Osteoblast (primary cell): ENCODE measurements around the gene MYH11. TPM values are rescaled to one million over a fixed set of nuclear protein-coding genes. Genes with fewer than 3 reads are reported as not detected.
"Not testable (repeated sequence)": the region's sequence is repeated elsewhere in the genome, so short reads cannot be mapped to it uniquely, and the experiment has no call there.

Experiments
- DNase-seq: peaks from one replicate; pipeline ENCODE4 v3.0.0; 2011; ENCODE audit warnings: low spot score, mixed read lengths; ENCODE audit not compliant: insufficient read length; ENCODE audit errors: missing footprints
- H2AFZ ChIP-seq: 2 replicates; pipeline ENCODE4 v1.6.0; 2011; ENCODE audit warnings: mild to moderate bottlenecking, low read length
- H3K27ac ChIP-seq: 2 replicates; pipeline ENCODE4 v1.5.1; 2011; ENCODE audit warnings: mild to moderate bottlenecking, low read depth, low read length, moderate library complexity
- H3K27me3 ChIP-seq: 2 replicates; pipeline ENCODE4 v1.6.0; 2012; ENCODE audit warnings: mild to moderate bottlenecking, control low read depth, inconsistent platforms, low read length, moderate library complexity; ENCODE audit not compliant: insufficient read depth
- H3K36me3 ChIP-seq: 2 replicates; pipeline ENCODE4 v1.5.1; 2011; ENCODE audit warnings: mild to moderate bottlenecking, low read length, control low read depth, moderate library complexity; ENCODE audit not compliant: insufficient read depth
- H3K4me1 ChIP-seq: 2 replicates; pipeline ENCODE4 v1.5.1; 2011; ENCODE audit warnings: mild to moderate bottlenecking, low read length, control low read depth, moderate library complexity; ENCODE audit not compliant: insufficient read depth
- H3K4me2 ChIP-seq: 2 replicates; pipeline ENCODE4 v1.6.0; 2011; ENCODE audit warnings: mild to moderate bottlenecking, low read length; ENCODE audit not compliant: insufficient read depth
- H3K4me3 ChIP-seq: fragments of 200-600 bp; sonication (generic); 3 replicates; pipeline ENCODE4 v1.5.1; 2012; ENCODE audit warnings: mild to moderate bottlenecking, low read length, inconsistent platforms; ENCODE audit not compliant: insufficient read depth
- H3K79me2 ChIP-seq: 2 replicates; pipeline ENCODE4 v1.6.0; 2012; ENCODE audit warnings: mild to moderate bottlenecking, low read length, control low read depth, inconsistent platforms; ENCODE audit not compliant: insufficient read depth
- H3K9me3 ChIP-seq: 2 replicates; pipeline ENCODE4 v1.5.1; 2011; ENCODE audit warnings: low read depth, low read length, control low read depth
- H4K20me1 ChIP-seq: 2 replicates; pipeline ENCODE4 v1.6.0; 2012; ENCODE audit warnings: mild to moderate bottlenecking, low read length, control low read depth; ENCODE audit not compliant: insufficient read depth
- total RNA-seq: library from RNA; depleted of rRNA; stranded (reverse); fragments of >200 nt; gene quantifications from 2 replicates; pipeline ENCODE4 v1.2.3, GENCODE V29; 2012
- TF ChIP-seq, protein P1 (sequence below): IDR thresholded peaks from 2 replicates; pipeline ENCODE4 v1.5.1; 2011; ENCODE audit warnings: mild to moderate bottlenecking, low read depth, low read length, moderate library complexity; ENCODE audit errors: extremely low read depth

The MYH11 gene
- total RNA-seq, 1 donor: under 0.01 TPM

DNA sequence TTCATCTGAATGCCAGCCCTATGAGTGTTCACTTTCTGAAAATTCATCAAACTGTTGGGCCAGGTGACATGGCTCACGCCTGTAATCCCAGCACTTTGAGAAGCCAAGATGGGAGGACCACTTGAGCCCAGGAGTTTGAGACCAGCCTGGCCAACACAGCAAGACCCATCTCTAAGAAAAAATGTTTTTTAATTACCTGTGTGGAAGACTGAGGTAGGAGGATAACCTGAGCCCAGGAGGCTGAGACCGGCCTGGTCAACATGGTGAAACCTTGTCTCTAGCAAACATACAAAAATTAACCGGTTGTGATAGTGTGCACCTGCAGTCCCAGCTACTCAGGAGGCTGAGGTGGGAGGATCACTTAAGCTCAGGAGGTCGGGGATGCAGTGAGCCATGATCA is 10.3 kb downstream of the MYH11 start:
- Histone ChIP-seq H3K27ac (no peak overlapping the region), H3K4me2 (no peak overlapping the region), H3K4me1 (no peaks in the 10 kb centered on the region), H3K27me3 (peaks cover 26% of the 10 kb centered on the region), H2AFZ (no peak overlapping the region), H3K9me3 (no peaks in the 10 kb centered on the region), H3K79me2 (no peaks in the 10 kb centered on the region), H4K20me1 (no peaks in the 10 kb centered on the region), H3K4me3 (no peak overlapping the region), H3K36me3 (no peaks in the 10 kb centered on the region)
- DNase-seq: no peak
- TF ChIP-seq, protein P1, sequence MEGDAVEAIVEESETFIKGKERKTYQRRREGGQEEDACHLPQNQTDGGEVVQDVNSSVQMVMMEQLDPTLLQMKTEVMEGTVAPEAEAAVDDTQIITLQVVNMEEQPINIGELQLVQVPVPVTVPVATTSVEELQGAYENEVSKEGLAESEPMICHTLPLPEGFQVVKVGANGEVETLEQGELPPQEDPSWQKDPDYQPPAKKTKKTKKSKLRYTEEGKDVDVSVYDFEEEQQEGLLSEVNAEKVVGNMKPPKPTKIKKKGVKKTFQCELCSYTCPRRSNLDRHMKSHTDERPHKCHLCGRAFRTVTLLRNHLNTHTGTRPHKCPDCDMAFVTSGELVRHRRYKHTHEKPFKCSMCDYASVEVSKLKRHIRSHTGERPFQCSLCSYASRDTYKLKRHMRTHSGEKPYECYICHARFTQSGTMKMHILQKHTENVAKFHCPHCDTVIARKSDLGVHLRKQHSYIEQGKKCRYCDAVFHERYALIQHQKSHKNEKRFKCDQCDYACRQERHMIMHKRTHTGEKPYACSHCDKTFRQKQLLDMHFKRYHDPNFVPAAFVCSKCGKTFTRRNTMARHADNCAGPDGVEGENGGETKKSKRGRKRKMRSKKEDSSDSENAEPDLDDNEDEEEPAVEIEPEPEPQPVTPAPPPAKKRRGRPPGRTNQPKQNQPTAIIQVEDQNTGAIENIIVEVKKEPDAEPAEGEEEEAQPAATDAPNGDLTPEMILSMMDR: no peak

DNA sequence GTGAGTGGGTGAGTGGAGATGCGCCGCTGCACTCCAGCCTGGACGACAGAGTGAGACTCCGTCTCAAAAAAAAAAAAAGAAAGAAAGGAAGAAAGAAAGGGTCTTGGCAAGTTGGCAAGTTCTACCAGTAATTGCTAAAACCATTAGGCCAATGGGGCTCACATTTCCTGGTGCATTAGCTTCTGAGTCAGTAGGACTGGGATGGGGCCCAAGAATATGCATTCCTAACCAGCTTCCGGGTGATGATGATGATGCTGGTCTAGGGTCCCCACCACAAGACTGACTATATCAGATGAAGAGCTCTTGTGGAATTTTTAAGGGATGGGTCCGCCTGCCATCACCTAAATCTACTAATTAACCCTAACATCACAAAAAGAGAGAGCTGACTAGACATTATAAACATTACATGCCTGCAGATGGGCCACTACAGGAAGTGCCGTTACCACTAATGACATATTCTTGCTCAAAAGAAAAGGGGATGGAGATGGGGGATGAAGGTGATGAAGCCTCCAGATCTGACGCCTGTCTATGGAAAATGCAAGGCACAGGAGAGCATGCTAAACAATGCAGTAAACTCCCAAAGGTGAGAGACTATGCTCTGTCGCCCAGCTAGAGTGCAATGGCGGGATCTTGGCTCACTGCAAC is 13.1 kb downstream of the MYH11 start:
- Histone ChIP-seq H4K20me1 (no peaks in the 10 kb centered on the region), H3K36me3 (no peaks in the 10 kb centered on the region), H3K79me2 (no peaks in the 10 kb centered on the region), H3K27ac (no peak overlapping the region), H2AFZ (no peak overlapping the region), H3K4me2 (no peak overlapping the region), H3K4me1 (no peaks in the 10 kb centered on the region), H3K27me3 (peaks cover 20% of the 10 kb centered on the region), H3K4me3 (no peak overlapping the region), H3K9me3 (no peaks in the 10 kb centered on the region)
- peak; percentile 4 for DNase-seq
- TF ChIP-seq, protein P1: no peak

DNA sequence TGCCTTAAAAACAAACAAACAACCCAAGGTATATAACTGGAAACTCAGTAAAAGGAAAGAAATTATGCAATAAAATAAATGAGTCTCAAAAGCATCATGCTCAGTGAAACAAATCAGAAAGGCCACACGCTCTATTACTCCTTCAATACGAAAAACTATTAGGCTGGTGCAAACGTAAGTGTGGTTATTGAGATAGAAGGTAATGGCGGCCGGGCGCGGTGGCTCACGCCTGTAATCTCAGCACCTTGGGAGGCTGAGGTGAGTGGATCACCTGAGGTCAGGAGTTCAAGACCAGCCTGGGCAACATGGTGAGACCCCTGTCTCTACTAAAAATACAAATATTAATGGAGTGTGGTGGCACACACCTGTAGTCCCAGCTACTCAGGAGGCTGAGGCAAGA is 17.6 kb downstream of the MYH11 start:
- H3K4me2 ChIP-seq, H3K4me3 ChIP-seq, DNase-seq, H3K4me1 ChIP-seq, H3K9me3 ChIP-seq, H3K27ac ChIP-seq, H4K20me1 ChIP-seq, H2AFZ ChIP-seq, H3K79me2 ChIP-seq, H3K36me3 ChIP-seq, H3K27me3 ChIP-seq: not testable (repeated sequence)

DNA sequence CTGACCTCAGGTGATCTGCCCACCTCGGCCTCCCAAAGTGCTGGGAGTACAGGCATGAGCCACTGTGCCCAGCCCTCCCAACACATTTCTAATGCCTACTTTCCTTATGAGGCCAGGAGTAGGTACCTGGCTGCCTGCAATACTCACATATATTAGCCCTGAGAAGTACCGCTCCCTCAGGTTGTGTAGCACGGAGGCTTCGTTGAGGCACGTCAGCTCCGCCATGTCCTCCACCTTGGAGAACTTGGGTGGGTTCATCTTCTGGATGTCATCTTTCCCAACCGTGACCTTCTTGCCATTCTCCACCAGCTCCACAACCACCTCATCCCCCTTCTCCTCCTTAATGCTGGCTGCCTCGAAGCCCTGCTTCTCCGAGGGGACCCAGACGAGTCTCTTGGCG is 19.1 kb downstream of the MYH11 start:
- peak; percentile 18 for DNase-seq
- Histone ChIP-seq H3K4me1 (no peaks in the 10 kb centered on the region), H3K27ac (no peak overlapping the region), H3K27me3 (peaks cover 9% of the 10 kb centered on the region), H3K36me3 (no peaks in the 10 kb centered on the region), H3K9me3 (no peaks in the 10 kb centered on the region), H4K20me1 (no peaks in the 10 kb centered on the region), H3K79me2 (no peaks in the 10 kb centered on the region), H3K4me3 (no peak overlapping the region), H3K4me2 (no peak overlapping the region), H2AFZ (no peak overlapping the region)
- TF ChIP-seq, protein P1: no peak
